ENCODE data around the gene ATXN1.

The ATXN1 gene

GRCh38 chr6:16793828-16794412, 32.7 kb upstream of the ATXN1 start:
- Histone ChIP-seq H3K36me3 (ENCODE audit: low read length) (no peaks in the 10 kb centered on the region), H4K20me1 (ENCODE audit: low read depth, low read length) (no peaks in the 10 kb centered on the region), H3K27ac (ENCODE audit: low read depth, low read length) (no peak overlapping the region), H3F3A (ENCODE audit: insufficient read depth) (no peaks in the 10 kb centered on the region), H3K9me2 (replicated peaks; ENCODE audit: insufficient read depth, low read length) (no peaks in the 10 kb centered on the region), H3K79me2 (ENCODE audit: insufficient read depth, low read length) (no peaks in the 10 kb centered on the region), H3K4me3 (ENCODE audit: insufficient read depth, low read length, poor library complexity, severe bottlenecking) (no peak overlapping the region), H3K27me3 (ENCODE audit: low read length) (no peaks in the 10 kb centered on the region), H3K9me3 (ENCODE audit: insufficient read depth, low read length) (no peaks in the 10 kb centered on the region), H3K4me2 (ENCODE audit: low read depth, low read length, poor library complexity, severe bottlenecking) (no peak overlapping the region), H3K9ac (ENCODE audit: low read length) (no peak overlapping the region), H2AFZ (ENCODE audit: low read depth, low read length, severe bottlenecking) (no peak overlapping the region)
- TF ChIP-seq CTCF (IDR thresholded peaks at IDR 0.05; ENCODE audit: insufficient read depth, low read length, poor library complexity, severe bottlenecking) (no peak), EZH2phosphoT487 (conservative IDR thresholded peaks at IDR 0.05; ENCODE audit: low read length) (no peak)

- no peaks in the 10 kb centered on the region for H3K9me2 ChIP-seq (replicated peaks; ENCODE audit: insufficient read depth, low read length)
- H3K4me3 ChIP-seq (ENCODE audit: insufficient read depth, low read length, poor library complexity, severe bottlenecking) = no peak overlapping the region
- no peaks in the 10 kb centered on the region for H3K27me3 ChIP-seq (ENCODE audit: low read length)
- no peak overlapping the region for H3K9ac ChIP-seq (ENCODE audit: low read length)
- H3K9me3 ChIP-seq (ENCODE audit: insufficient read depth, low read length) = no peaks in the 10 kb centered on the region
- H4K20me1 ChIP-seq (ENCODE audit: low read depth, low read length) = no peaks in the 10 kb centered on the region
- TF ChIP-seq EZH2phosphoT487 (conservative IDR thresholded peaks at IDR 0.05; ENCODE audit: low read length) = no peak
- no peak for TF ChIP-seq CTCF (IDR thresholded peaks at IDR 0.05; ENCODE audit: insufficient read depth, low read length, poor library complexity, severe bottlenecking)
- no peak overlapping the region for H3K27ac ChIP-seq (ENCODE audit: low read depth, low read length)
- no peaks in the 10 kb centered on the region for H3F3A ChIP-seq (ENCODE audit: insufficient read depth)
- H3K4me2 ChIP-seq (ENCODE audit: low read depth, low read length, poor library complexity, severe bottlenecking) = no peak overlapping the region
- no peak overlapping the region for H2AFZ ChIP-seq (ENCODE audit: low read depth, low read length, severe bottlenecking)
- no peaks in the 10 kb centered on the region for H3K36me3 ChIP-seq (ENCODE audit: low read length)
- no peaks in the 10 kb centered on the region for H3K79me2 ChIP-seq (ENCODE audit: insufficient read depth, low read length)
Observed at GRCh38 chr6:16789329-16790038, 28.2 kb upstream of the ATXN1 start.

GRCh38 chr6:16787128-16787682, 25.9 kb upstream of the ATXN1 start:
- Histone ChIP-seq H3F3A (ENCODE audit: insufficient read depth) (no peaks in the 10 kb centered on the region), H3K27ac (ENCODE audit: low read depth, low read length) (no peak overlapping the region), H3K9me2 (replicated peaks; ENCODE audit: insufficient read depth, low read length) (no peaks in the 10 kb centered on the region), H3K4me2 (ENCODE audit: low read depth, low read length, poor library complexity, severe bottlenecking) (no peak overlapping the region), H4K20me1 (ENCODE audit: low read depth, low read length) (no peaks in the 10 kb centered on the region), H3K4me3 (ENCODE audit: insufficient read depth, low read length, poor library complexity, severe bottlenecking) (no peak overlapping the region), H3K79me2 (ENCODE audit: insufficient read depth, low read length) (no peaks in the 10 kb centered on the region), H3K9me3 (ENCODE audit: insufficient read depth, low read length) (no peaks in the 10 kb centered on the region), H3K36me3 (ENCODE audit: low read length) (no peaks in the 10 kb centered on the region), H3K9ac (ENCODE audit: low read length) (no peak overlapping the region), H2AFZ (ENCODE audit: low read depth, low read length, severe bottlenecking) (no peak overlapping the region), H3K27me3 (ENCODE audit: low read length) (no peaks in the 10 kb centered on the region)
- TF ChIP-seq EZH2phosphoT487 (conservative IDR thresholded peaks at IDR 0.05; ENCODE audit: low read length) (no peak), CTCF (IDR thresholded peaks at IDR 0.05; ENCODE audit: insufficient read depth, low read length, poor library complexity, severe bottlenecking) (no peak)
